Activated naive CD8-positive, alpha-beta T cell treated with anti-CD3 and anti-CD28 coated beads for 36 hours (primary cell): Measurements from ENCODE around the gene RAC3. TPM values are rescaled to one million over a fixed set of nuclear protein-coding genes. Genes with fewer than 3 reads are reported as not detected.
A peak's percentile ranks its signal among the peaks of the same experiment; 100 is the strongest.

Source experiments
- DNase-seq: peaks from one replicate; pipeline ENCODE4 v3.0.0; 2021
- H3K27ac Mint-ChIP-seq: one replicate; pipeline ENCODE4 v1.8.0; 2022; ENCODE audit warnings: mild to moderate bottlenecking, moderate library complexity, mixed read lengths
- H3K27me3 Mint-ChIP-seq: one replicate; pipeline ENCODE4 v1.8.0; 2022; ENCODE audit warnings: mild to moderate bottlenecking, mixed read lengths
- H3K36me3 Mint-ChIP-seq: one replicate; pipeline ENCODE4 v1.8.0; 2021; ENCODE audit warnings: mild to moderate bottlenecking, mixed read lengths
- H3K4me1 Mint-ChIP-seq: one replicate; pipeline ENCODE4 v1.8.0; 2021; ENCODE audit warnings: mixed read lengths
- H3K4me3 Mint-ChIP-seq: one replicate; pipeline ENCODE4 v1.8.0; 2022; ENCODE audit warnings: mild to moderate bottlenecking, moderate library complexity, mixed read lengths
- H3K9me3 Mint-ChIP-seq: one replicate; pipeline ENCODE4 v1.8.0; 2022; ENCODE audit warnings: mixed read lengths
- total RNA-seq, 2 experiments: library from RNA; stranded (reverse); gene quantifications; one replicate each; pipeline ENCODE4 v1.2.3, GENCODE V29; 2021

RAC3 gene
- total RNA-seq, 2 experiments from 2014 or later: 4.7 to 5.1 TPM

DNA sequence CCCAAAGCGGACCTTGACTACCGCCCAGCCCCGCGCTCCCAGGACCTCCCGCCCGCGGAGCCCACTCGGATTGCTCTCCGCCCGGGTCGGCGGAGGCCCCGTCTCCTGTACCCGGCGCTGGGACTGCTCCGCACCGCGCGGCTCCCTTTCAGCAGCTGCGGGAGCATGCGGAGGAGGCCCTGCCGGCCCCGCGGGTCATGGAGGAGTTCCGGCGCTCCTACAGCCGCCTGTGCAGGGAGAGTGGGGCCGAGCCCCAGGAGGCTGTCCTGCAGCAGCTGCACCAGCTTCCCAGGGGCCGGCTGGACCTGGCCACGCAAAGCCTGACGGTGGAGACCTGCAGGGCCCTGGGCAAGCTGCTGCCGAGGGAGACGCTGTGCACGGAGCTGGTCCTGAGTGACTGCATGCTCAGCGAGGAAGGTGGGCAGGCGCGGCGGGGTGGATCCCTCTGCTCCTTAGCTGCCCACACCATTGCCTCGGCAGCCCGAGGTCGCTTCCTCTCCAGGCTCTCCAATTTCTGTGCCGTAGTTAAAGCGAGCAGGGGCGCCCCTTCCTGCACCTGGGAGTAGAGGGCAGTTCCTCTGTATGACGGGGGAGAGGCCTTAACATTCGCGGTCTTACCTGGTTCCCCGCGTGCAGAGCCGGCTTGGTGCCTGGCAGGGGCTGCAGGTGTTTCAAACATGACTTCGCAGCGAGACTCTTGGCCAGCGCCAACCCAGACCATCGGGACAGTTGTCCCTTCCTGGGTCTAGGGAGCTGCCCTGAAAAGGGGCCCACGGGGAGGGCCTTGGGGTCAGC, 7.8 kb upstream of the RAC3 start:
- no peak overlapping the region for H3K27ac Mint-ChIP-seq
- no peaks in the 10 kb centered on the region for H3K9me3 Mint-ChIP-seq
- peak; percentile 36 for DNase-seq
- peaks cover 1% of the 10 kb centered on the region for H3K36me3 Mint-ChIP-seq
- H3K27me3 Mint-ChIP-seq: no peaks in the 10 kb centered on the region
- peaks cover 11% of the 10 kb centered on the region for H3K4me1 Mint-ChIP-seq
- peak overlapping the region; percentile 82 for H3K4me3 Mint-ChIP-seq

GRCh38 chr17:82024859-82025258, 6.6 kb upstream of the RAC3 start:
- Mint-ChIP-seq H3K27me3 (no peaks in the 10 kb centered on the region), H3K36me3 (peaks cover 1% of the 10 kb centered on the region), H3K4me1 (peaks cover 13% of the 10 kb centered on the region), H3K4me3 (no peak overlapping the region), H3K9me3 (no peaks in the 10 kb centered on the region), H3K27ac (no peak overlapping the region)
- DNase-seq: no peak

DNA sequence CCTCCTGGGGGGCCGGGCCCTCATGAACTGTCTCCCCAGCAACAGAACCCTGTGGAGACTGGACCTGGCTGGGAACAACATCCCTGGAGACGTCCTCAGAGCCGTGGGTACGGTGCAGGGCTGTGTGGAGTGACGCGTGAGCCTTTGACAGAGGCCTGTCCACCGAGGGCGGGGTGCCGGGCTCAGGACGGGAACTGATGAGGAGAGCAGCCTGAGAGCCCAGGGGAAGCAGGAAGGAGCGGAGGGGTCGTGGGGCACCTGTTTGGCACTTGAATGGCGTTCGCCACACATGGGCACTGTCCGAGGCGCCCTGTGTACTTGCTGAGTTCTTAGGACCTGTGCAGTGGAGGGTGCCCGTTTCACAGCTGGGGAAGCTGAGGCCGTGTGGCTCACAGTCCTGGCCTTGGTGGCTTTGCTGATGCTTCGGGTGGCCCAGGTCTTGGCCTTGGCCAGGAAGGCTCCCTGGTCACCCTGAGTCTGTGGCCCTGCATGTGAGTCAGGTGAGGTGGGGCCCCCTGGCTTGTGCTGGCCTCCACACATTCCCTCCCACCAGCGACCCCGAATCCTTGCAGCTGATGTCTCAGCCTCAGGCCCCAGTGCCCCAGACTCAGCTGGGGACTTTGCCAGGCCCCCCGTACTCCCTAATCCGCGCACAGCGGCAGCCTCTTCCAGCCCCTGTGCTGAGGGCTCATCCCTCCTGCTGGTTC, 5.9 kb upstream of the RAC3 start:
- Mint-ChIP-seq H3K9me3 (no peaks in the 10 kb centered on the region), H3K36me3 (peaks cover 1% of the 10 kb centered on the region), H3K27me3 (no peaks in the 10 kb centered on the region), H3K4me3 (no peak overlapping the region), H3K27ac (no peak overlapping the region), H3K4me1 (peaks cover 14% of the 10 kb centered on the region)
- no peak for DNase-seq

DNA sequence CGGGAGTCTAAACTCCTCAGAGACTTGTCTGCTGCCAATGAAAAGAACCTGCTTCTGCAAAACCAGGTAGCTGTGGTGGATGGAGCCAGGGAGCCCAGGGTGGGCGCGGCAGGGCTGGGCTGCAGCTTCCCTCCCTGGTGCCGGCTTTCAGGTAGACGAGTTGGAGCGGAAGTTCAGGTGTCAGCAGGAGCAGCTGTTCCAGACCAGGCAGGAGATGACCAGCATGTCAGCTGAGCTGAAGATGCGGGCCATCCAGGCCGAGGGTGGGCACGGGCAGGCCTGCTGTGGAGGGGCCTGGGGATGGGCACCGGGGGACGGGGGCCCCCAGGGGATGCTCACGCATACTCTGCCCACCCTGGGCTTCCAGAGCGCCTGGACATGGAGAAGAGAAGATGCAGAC, 3.2 kb upstream of the RAC3 start:
- H3K4me1 Mint-ChIP-seq: peaks cover 11% of the 10 kb centered on the region

GRCh38 chr17:82028966-82029365, 2.5 kb upstream of the RAC3 start:
- H3K36me3 Mint-ChIP-seq: peaks cover 1% of the 10 kb centered on the region
- H3K27me3 Mint-ChIP-seq: no peaks in the 10 kb centered on the region
- DNase-seq: no peak
- no peaks in the 10 kb centered on the region for H3K9me3 Mint-ChIP-seq
- H3K27ac Mint-ChIP-seq: no peak overlapping the region
- no peak overlapping the region for H3K4me3 Mint-ChIP-seq
- H3K4me1 Mint-ChIP-seq: peaks cover 8% of the 10 kb centered on the region

More for the DNA sequence above, 3.2 kb upstream of the RAC3 start:
- H3K36me3 Mint-ChIP-seq: peaks cover 1% of the 10 kb centered on the region
- no peak for DNase-seq
- H3K27me3 Mint-ChIP-seq: no peaks in the 10 kb centered on the region
- no peaks in the 10 kb centered on the region for H3K9me3 Mint-ChIP-seq
- no peak overlapping the region for H3K4me3 Mint-ChIP-seq
- no peak overlapping the region for H3K27ac Mint-ChIP-seq

GRCh38 chr17:82029391-82029790, 2.1 kb upstream of the RAC3 start:
- Mint-ChIP-seq H3K36me3 (peaks cover 1% of the 10 kb centered on the region), H3K4me3 (peak overlapping the region; percentile 40), H3K27ac (no peak overlapping the region), H3K27me3 (no peaks in the 10 kb centered on the region), H3K9me3 (no peaks in the 10 kb centered on the region), H3K4me1 (peaks cover 5% of the 10 kb centered on the region)
- no peak for DNase-seq

DNA sequence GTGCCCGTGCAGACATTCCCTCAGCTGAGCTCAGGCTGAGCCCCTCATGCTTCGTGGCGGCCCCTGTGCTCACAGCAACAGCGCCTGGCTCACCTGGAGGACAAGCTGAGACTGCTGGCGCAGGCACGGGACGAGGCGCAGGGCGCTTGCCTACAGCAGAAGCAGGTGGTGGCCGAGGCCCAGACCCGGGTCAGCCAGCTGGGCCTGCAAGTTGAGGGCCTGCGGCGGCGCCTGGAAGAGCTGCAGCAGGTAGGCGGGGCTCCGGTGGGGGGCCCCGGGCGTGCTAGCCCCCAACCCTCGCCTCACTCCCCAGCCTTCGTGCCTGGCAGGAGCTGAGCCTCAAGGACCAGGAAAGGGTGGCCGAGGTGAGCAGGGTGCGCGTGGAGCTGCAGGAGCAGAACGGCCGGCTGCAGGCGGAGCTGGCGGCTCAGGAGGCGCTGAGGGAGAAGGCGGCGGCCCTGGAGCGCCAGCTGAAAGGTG, 1.4 kb upstream of the RAC3 start:
- DNase-seq: no peak
- H3K36me3 Mint-ChIP-seq: peaks cover 1% of the 10 kb centered on the region
- H3K9me3 Mint-ChIP-seq: no peaks in the 10 kb centered on the region
- peaks cover 5% of the 10 kb centered on the region for H3K4me1 Mint-ChIP-seq
- no peaks in the 10 kb centered on the region for H3K27me3 Mint-ChIP-seq
- no peak overlapping the region for H3K27ac Mint-ChIP-seq
- no peak overlapping the region for H3K4me3 Mint-ChIP-seq

DNA sequence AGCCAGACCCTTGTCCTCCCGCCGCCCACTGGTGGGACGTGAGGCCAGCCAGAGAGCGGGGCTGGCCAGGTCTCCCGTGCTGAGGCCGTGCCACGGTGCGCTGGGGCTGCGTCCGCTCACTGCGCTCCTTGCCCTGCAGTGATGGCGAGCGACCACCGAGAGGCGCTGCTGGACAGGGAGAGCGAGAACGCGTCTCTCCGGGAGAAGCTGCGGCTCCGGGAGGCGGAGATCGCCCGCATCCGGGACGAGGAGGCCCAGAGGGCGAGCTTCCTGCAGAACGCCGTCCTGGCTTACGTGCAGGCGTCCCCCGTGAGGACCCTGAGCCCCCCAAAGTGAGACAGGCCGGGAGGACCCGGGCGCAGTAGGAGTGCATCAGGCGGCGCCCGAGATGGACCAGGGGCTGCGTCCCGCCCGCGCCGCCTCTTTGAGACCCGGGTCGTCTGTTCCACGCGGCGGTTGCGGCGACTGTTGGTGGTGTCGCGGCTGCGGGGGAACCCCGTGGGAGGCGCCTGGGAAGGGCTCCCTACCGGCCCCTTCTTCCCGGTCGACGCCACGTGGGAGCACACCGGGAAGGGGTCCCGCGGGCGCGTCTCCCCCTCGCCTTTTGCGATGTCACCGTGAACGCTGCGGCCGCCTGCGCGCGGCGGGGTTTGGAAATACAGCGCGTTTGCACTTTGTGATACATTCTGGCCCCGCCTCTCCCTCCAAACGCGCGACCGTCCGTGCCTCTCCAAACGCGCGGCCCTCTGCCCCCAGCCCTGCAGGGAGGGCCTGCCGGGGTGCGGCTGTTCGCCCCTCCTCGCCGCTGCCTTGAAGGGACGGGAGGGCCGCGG, 792 bp upstream of the RAC3 start:
- H3K27me3 Mint-ChIP-seq: no peaks in the 10 kb centered on the region
- DNase-seq: peak; percentile 88
- H3K4me3 Mint-ChIP-seq: peak overlapping the region; percentile 69
- no peaks in the 10 kb centered on the region for H3K9me3 Mint-ChIP-seq
- peaks cover 10% of the 10 kb centered on the region for H3K4me1 Mint-ChIP-seq
- H3K27ac Mint-ChIP-seq: no peak overlapping the region
- no peaks in the 10 kb centered on the region for H3K36me3 Mint-ChIP-seq

GRCh38 chr17:82031885-82032627, 578 bp downstream of the RAC3 start:
- Mint-ChIP-seq H3K36me3 (no peaks in the 10 kb centered on the region), H3K4me1 (peaks cover 16% of the 10 kb centered on the region), H3K9me3 (no peaks in the 10 kb centered on the region), H3K4me3 (peak overlapping the region; percentile 34), H3K27ac (no peak overlapping the region), H3K27me3 (no peaks in the 10 kb centered on the region)
- DNase-seq: peak; percentile 59

DNA sequence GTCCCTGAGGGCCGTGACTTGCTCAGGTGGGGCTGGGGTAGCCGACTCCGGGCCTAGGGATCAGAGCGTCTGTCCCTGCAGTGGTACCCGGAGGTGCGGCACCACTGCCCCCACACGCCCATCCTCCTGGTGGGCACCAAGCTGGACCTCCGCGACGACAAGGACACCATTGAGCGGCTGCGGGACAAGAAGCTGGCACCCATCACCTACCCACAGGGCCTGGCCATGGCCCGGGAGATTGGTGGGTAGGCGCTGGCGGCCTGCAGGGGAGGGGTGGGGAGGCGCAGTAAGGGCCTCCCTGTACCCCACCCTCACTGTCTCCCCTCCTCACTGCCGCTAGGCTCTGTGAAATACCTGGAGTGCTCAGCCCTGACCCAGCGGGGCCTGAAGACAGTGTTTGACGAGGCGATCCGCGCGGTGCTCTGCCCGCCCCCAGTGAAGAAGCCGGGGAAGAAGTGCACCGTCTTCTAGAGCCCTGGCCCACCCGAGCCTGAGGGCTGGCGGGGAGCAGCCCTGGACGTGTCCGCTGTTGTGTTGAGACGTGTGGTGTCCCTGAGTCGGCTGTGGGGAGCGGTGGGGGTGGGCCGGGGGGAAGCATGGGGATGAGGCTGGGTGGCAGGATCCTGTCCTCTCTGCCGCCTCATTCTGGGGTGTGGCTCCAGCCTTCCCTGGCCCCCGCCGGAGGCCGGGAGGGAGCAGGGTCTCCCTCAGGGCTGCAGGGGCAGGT, 2.0 kb downstream of the RAC3 start:
- Mint-ChIP-seq H3K27me3 (no peaks in the 10 kb centered on the region), H3K4me3 (no peak overlapping the region), H3K27ac (no peak overlapping the region), H3K36me3 (no peaks in the 10 kb centered on the region), H3K4me1 (peaks cover 22% of the 10 kb centered on the region), H3K9me3 (no peaks in the 10 kb centered on the region)
- no peak for DNase-seq

GRCh38 chr17:82034371-82035011, 3.0 kb downstream of the RAC3 start:
- Mint-ChIP-seq H3K27ac (no peak overlapping the region), H3K36me3 (no peaks in the 10 kb centered on the region), H3K9me3 (no peaks in the 10 kb centered on the region), H3K27me3 (no peaks in the 10 kb centered on the region), H3K4me3 (no peak overlapping the region), H3K4me1 (peaks cover 27% of the 10 kb centered on the region)
- no peak for DNase-seq

DNA sequence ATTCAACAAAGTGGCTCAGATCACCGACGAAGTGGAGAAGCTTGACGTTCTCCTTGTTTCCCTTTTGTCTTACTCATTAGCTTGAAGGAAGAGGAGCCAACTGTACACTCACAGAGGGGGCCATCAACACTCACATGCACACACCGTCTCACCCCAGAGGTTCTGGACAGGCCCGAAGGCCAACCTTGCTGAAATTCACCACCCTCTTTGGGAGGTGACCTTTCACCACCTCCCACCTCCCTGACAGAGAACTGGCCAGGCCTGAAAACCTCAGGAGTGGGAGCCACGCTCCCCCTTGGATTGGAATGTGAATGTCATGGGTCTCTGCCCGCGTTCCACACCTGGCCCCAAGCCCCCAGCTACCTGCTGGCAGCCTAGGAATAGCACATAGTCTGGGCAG, 4.0 kb downstream of the RAC3 start:
- Mint-ChIP-seq H3K27ac (no peak overlapping the region), H3K9me3 (no peaks in the 10 kb centered on the region), H3K4me1 (peaks cover 24% of the 10 kb centered on the region), H3K4me3 (no peak overlapping the region), H3K27me3 (no peaks in the 10 kb centered on the region), H3K36me3 (no peaks in the 10 kb centered on the region)
- DNase-seq: no peak

DNA sequence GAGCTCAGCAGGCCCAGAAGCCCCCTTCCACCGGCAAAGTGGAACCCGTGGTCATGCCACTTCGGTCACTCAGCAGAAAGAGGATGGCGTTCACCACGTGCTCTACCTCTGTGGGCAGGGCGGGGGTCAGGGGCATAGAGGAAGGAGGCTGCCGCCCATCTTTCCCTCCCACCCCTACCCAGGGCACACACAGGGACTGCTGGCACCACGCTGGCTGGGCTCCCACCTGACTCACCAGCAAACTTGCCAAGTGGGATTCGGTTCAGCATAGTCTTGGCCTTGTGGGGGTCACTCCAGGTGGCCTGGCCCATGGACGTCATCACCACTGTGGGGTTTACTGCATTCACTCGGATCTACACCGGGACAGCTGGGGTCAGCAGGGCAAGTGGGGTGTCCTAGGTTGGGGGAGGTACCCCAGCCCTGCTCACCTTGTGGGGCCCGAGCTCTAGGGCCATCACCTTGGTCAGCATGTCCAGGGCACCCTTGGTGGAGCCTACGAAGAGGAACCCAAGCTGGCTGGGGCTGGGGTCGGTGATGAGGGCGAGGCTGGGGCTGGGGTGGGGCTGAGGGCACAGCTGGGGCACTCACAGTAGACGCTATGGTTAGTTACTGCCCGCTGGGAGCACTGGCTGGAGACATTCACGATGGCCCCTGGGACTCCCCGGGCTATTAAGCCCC, 4.6 kb downstream of the RAC3 start:
- H3K9me3 Mint-ChIP-seq: no peaks in the 10 kb centered on the region
- H3K4me3 Mint-ChIP-seq: peak overlapping the region; percentile 77
- no peak overlapping the region for H3K27ac Mint-ChIP-seq
- H3K36me3 Mint-ChIP-seq: no peaks in the 10 kb centered on the region
- H3K27me3 Mint-ChIP-seq: no peaks in the 10 kb centered on the region
- DNase-seq: no peak
- H3K4me1 Mint-ChIP-seq: peaks cover 23% of the 10 kb centered on the region
